ENCODE data around the gene NCAM1.

- no peak for TF ChIP-seq TAF1 (IDR thresholded peaks at IDR 0.05; ENCODE audit: low read depth)
- no peak for TF ChIP-seq REST (IDR thresholded peaks at IDR 0.05; ENCODE audit: low read depth)
Measured at GRCh38 chr11:113261709-113262475, 300.7 kb downstream of the NCAM1 start.

Measured in Ishikawa (cell line).